IPS-18c (cell line): Measurements from ENCODE around the gene AARS2.

Experiments
- H3K4me3 ChIP-seq: 2 replicates; pipeline ENCODE4 v1.7.0; 2013; ENCODE audit warnings: low read depth, mild to moderate bottlenecking, low read length, moderate library complexity; ENCODE audit not compliant: insufficient read depth
- H3K9me3 ChIP-seq: one replicate; pipeline ENCODE4 v1.6.1; 2013; ENCODE audit warnings: mild to moderate bottlenecking, low read length, moderate library complexity; ENCODE audit not compliant: control insufficient read depth, insufficient read depth

Gene AARS2

DNA sequence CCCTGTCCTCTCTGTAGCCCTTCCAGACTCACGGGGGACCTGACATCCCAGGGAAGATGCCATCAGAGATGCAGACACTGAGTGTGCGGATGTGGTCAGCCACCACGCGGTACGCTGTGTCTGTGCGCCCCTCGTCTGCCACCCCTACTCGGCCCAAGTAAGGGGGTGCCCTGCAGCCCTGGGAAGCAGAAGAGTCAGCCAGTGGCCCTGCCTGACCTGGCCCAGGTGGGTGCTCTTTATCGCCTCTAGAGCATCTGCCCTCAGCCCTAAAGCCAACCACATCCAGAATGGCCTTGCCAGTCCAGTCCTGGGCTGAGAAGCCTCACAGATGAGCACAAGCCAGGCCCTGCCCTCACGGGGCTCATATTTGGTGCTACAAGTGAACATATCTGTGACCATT is 5.9 kb downstream of the AARS2 start:
- H3K9me3 ChIP-seq = no peaks in the 10 kb centered on the region
- H3K4me3 ChIP-seq = no peak overlapping the region

DNA sequence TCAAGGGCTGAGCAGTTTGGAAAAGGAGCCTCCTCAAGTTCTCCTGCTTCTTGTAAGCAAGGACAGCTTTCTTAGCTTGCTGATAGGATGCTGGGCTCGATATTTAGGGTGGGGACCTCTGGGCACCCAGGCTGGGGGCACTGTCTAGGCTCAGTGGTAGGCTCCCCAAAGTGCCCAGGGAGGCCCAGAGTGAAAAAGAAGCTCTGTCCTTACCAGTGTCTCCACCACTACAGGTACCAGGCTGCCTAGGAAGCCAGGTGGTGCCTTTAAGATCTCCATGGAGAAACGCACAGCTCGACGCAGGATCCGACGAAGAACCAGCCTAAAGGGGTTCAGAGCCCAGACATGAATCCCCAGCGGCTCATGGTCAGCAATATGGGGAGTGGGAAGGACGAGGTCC is 6.4 kb downstream of the AARS2 start:
- Histone ChIP-seq H3K4me3 (no peak overlapping the region), H3K9me3 (no peaks in the 10 kb centered on the region)

- no peaks in the 10 kb centered on the region for H3K9me3 ChIP-seq
Measured at GRCh38 chr6:44305200-44305725, 7.9 kb downstream of the AARS2 start.

GRCh38 chr6:44304282-44305199 is 8.6 kb downstream of the AARS2 start:
- H3K4me3 ChIP-seq = no peak overlapping the region
- no peaks in the 10 kb centered on the region for H3K9me3 ChIP-seq

More at GRCh38 chr6:44305200-44305725, 7.9 kb downstream of the AARS2 start:
- no peak overlapping the region for H3K4me3 ChIP-seq

GRCh38 chr6:44303842-44304241 is 9.3 kb downstream of the AARS2 start:
- H3K4me3 ChIP-seq = no peak overlapping the region
- H3K9me3 ChIP-seq = no peaks in the 10 kb centered on the region

DNA sequence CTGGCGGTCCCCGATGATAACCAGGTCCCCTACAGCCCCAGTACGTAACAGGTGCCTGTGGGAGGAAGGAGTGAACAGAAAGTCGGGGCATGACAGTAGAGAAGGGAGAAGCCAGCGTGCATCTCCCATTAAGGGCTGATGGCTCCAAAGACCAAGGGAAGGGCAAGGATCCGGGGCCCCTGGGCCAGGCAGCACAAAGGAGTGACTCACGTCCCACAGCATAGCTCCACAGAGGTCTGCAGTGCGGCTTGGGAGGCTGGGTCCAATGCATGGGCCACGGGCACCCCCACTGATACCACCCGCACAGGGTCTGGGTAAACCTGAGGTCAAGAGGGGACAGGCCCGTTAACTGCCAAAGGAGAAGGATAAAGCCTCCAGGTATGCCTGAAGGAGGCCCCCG is 10.3 kb downstream of the AARS2 start:
- Histone ChIP-seq H3K9me3 (no peaks in the 10 kb centered on the region), H3K4me3 (no peak overlapping the region)

GRCh38 chr6:44301782-44302564 is 11.2 kb downstream of the AARS2 start:
- H3K4me3 ChIP-seq = no peak overlapping the region
- H3K9me3 ChIP-seq = no peaks in the 10 kb centered on the region

- Histone ChIP-seq H3K9me3 (no peaks in the 10 kb centered on the region), H3K4me3 (no peak overlapping the region)
Measured at GRCh38 chr6:44301106-44301505, 12.0 kb downstream of the AARS2 start.

- Histone ChIP-seq H3K9me3 (no peaks in the 10 kb centered on the region), H3K4me3 (no peak overlapping the region)
Measured at GRCh38 chr6:44300292-44300823, 12.8 kb downstream of the AARS2 start.

DNA sequence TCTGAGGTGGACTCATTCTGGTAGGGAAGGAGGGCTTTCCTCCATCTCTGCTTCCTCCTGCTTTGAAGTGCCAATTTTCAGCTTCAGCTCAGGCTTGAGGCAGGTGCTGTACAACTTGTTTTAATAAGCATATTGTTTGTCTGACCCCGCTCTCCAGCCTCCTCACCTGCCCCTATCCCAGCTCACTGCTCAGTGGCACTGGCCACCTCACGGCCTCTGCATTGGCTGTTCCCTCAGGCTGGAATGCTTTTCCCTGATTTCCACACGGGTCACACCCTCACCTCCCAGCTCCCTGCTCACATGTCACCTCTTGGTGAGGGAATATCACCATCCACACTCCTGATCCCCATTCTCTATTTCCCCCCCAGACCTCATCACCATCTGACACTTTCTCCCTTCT is 14.3 kb downstream of the AARS2 start:
- H3K4me3 ChIP-seq = no peak overlapping the region
- no peaks in the 10 kb centered on the region for H3K9me3 ChIP-seq

- H3K9me3 ChIP-seq = no peaks in the 10 kb centered on the region
- peak overlapping the region; percentile 77 for H3K4me3 ChIP-seq
Measured at GRCh38 chr6:44298055-44298803, 14.9 kb downstream of the AARS2 start.

DNA sequence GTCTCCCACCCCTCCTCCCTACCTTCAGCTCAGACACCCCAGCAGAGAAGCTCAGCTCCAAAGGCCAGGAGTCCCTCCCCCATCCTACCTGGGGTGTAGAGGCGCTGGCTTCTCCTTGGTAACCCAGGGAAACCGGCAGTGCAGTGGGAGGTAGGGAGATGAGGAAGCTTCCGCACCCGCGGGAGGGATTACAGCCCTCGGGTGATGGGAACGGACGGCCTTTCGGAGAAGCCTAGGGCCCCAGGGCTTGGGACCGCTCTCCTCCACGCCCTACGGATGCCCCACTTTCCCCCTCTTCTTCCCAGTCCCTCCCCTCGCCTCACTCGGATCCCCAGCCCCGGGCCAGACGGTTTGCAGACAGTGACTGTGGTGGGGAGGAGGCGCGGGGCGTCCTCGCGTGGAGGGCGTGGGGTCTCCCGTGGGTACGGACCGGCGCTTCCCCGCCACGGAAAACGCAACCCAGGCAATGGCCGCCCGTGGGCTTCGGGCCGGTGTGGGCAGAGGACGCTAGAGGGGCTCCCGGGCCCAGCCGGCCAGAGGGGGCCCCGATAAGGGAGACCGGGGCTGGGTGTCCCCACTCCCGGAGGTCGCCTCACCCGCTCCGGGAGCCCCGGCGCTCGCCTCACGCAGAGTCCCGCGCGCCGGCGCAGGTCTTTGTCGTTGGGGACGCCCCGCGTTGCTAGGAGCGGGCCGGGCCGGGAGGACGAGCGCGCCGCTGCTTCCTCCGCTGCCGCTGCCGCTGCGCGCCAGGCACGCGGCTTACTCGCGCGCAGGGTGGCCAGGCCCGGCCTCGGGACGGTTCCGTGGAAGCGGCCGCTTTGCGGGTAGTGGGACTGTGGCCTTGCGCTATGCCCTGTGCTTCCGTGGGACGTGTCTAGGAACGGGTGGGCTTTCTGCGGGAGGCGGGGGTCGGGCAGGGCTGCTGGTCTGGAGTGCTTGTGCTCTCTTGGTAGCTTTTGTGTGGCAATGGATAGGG is 15.8 kb downstream of the AARS2 start:
- Histone ChIP-seq H3K9me3 (no peaks in the 10 kb centered on the region), H3K4me3 (peak overlapping the region; percentile 77)

- no peaks in the 10 kb centered on the region for H3K9me3 ChIP-seq
- H3K4me3 ChIP-seq = no peak overlapping the region
Measured at GRCh38 chr6:44294832-44295791, 18.0 kb downstream of the AARS2 start.

GRCh38 chr6:44292661-44293365 is 20.3 kb downstream of the AARS2 start:
- H3K9me3 ChIP-seq = no peaks in the 10 kb centered on the region
- no peak overlapping the region for H3K4me3 ChIP-seq

GRCh38 chr6:44291841-44292240 is 21.3 kb downstream of the AARS2 start:
- Histone ChIP-seq H3K9me3 (no peaks in the 10 kb centered on the region), H3K4me3 (no peak overlapping the region)
